ENCODE measurements around the gene KCNJ8.

GRCh38 chr12:21745258-21745657 is 29.2 kb downstream of the KCNJ8 start:
- TF ChIP-seq POLR2AphosphoS5 (IDR thresholded peaks at IDR 0.05) (no peak), CTCF (IDR thresholded peaks at IDR 0.05) (no peak), EP300 (IDR thresholded peaks at IDR 0.05; ENCODE audit: low read depth) (no peak)

Measured in transverse colon (tissue), 4 donors.